Ovary (tissue), 9 donors: Measurements from ENCODE around the gene CDYL2. TPM values are rescaled to one million over a fixed set of nuclear protein-coding genes. Genes with fewer than 3 reads are reported as not detected.
A peak's percentile ranks its signal among the peaks of the same experiment; 100 is the strongest.

Experiments used
- DNase-seq, 5 donors: peaks; one replicate each; pipeline ENCODE4 v3.0.0-alpha.2; 2019 to 2020
- H3K27ac ChIP-seq, 2 donors: fragments of 200-600 bp; one replicate each; pipeline versions ENCODE4 v1.5.1 to v1.8.0; 2019 to 2022
- H3K27me3 ChIP-seq: fragments of 200-600 bp; one replicate; pipeline ENCODE4 v1.8.0; 2022
- H3K36me3 ChIP-seq: fragments of 200-600 bp; sonication (generic); one replicate; pipeline ENCODE4 v1.5.1; 2019
- H3K4me1 ChIP-seq: one replicate; pipeline ENCODE4 v1.8.1; 2013; ENCODE audit warnings: mild to moderate bottlenecking, moderate library complexity; ENCODE audit not compliant: insufficient read depth
- H3K4me3 ChIP-seq: fragments of 200-600 bp; sonication (generic); one replicate; pipeline ENCODE4 v1.5.1; 2017
- H3K9me3 ChIP-seq, 2 donors: fragments of 200-600 bp in 1 of 2; sonication (generic) in 1 of 2; one replicate each; pipeline versions ENCODE4 v1.5.1 to v1.8.1; 2013 to 2019; ENCODE audit warnings: mild to moderate bottlenecking in 1 of 2, moderate library complexity in 1 of 2
- CTCF ChIP-seq, 3 donors: fragments of 450-650 bp in 2 of 3; fragments of 200-600 bp in 1 of 3; IDR thresholded peaks; one replicate each; pipeline versions ENCODE4 v1.5.1 to v1.8.0; 2016 to 2022; ENCODE audit warnings: antibody characterized with exemption in 3 of 3, mild to moderate bottlenecking in 1 of 3
- EP300 ChIP-seq: sonication (generic); formaldehyde crosslinking; IDR thresholded peaks from one replicate; pipeline ENCODE4 v1.6.1; 2017; ENCODE audit warnings: antibody characterized with exemption
- POLR2A ChIP-seq: fragments of 450-650 bp; IDR thresholded peaks from one replicate; pipeline ENCODE4 v1.6.1; 2017; ENCODE audit warnings: antibody characterized with exemption, mild to moderate bottlenecking, moderate library complexity
- WGBS, 3 donors: extraction: QIAGEN DNeasy Blood & Tissue Kit in 1 of 3; methylation state at CpG; one replicate each; pipeline versions ENCODE4 v1.1.5 to v1.1.7; 2013 to 2017; 5-methylcytosine and 5-hydroxymethylcytosine counted together
- intact Hi-C, 4 donors: fragments of 100-400 bp; cut with DNase I; formaldehyde crosslinking; loops; one replicate each; pipeline versions ENCODE4 v1.11.0 to v1.15.1; 2022 to 2023
- polyA plus RNA-seq, 2 donors: library from polyadenylated mRNA; stranded (reverse); fragments of 200-250 nt in 1 of 2; fragments of 350-450 nt in 1 of 2; fragmentation: Illumina TruSeq in 1 of 2; extraction: RNeasy Lipid Tissue Mini Kit (QIAGEN cat#74804) in 1 of 2; gene quantifications; one replicate each; pipeline ENCODE4 v1.2.3, GENCODE V29; 2013 to 2014
- total RNA-seq, 7 donors: library from RNA; depleted of rRNA in 2 of 7; stranded (reverse); fragments of >200 nt in 2 of 7; fragmentation: NEBNext Ultra II Directional in 3 of 7; extraction: Animal tissue kit (Norgen Biotek cat#: 25700) in 3 of 7; gene quantifications; one replicate each; pipeline versions ENCODE4 v1.1.0 to v1.2.4, GENCODE V29; 2016 to 2023
- donor health status: DM: no; HTN: no; CAD: no; lungs with moderate emphysema.
- donor health status: DM: no; HTN: no; CAD: no.
- donor health status: Bipolar disorder and iron deficiency.
- donor health status: DM: yes; HTN: yes; CAD: no.
- donor health status: DM: no; HTN: no; CAD: no.
- donor health status: DM: yes; HTN: yes; CAD: no.

Gene CDYL2
- total and polyA plus RNA-seq, 9 donors = 0.48 to 4.4 (median 1.8) TPM

- intact Hi-C loops = no loop called here
- DNase-seq = peak in 2 of 5 donors; percentile 39 to 53
- 0 to 1% (median 0%) methylated on average over 13 to 80 of the region's 80 CpGs for WGBS, 3 donors
Measured at GRCh38 chr16:80804056-80804525, 307 bp downstream of the CDYL2 start.

GRCh38 chr16:80803339-80804055 lies 901 bp downstream of the CDYL2 start:
- intact Hi-C loops = no loop called here
- no peak overlapping the region for H3K27ac ChIP-seq
- H3K36me3 ChIP-seq = no peaks in the 10 kb centered on the region
- no peaks in the 10 kb centered on the region for H3K9me3 ChIP-seq
- H3K27me3 ChIP-seq = no peaks in the 10 kb centered on the region
- DNase-seq = peak in 2 of 5 donors; percentile 35 to 39
- no peaks in the 10 kb centered on the region for H3K4me1 ChIP-seq
- WGBS, 3 donors = 5 to 17% (median 13%) methylated on average over 12 to 73 of the region's 87 CpGs
- peak overlapping the region; percentile 40 for H3K4me3 ChIP-seq
- TF ChIP-seq POLR2A = no peak
- no peak for TF ChIP-seq EP300
- no peak for TF ChIP-seq CTCF (IDR thresholded peaks at IDR 0.05)

More at GRCh38 chr16:80804056-80804525, 307 bp downstream of the CDYL2 start:
- no peak overlapping the region for H3K27ac ChIP-seq
- no peak for TF ChIP-seq CTCF (IDR thresholded peaks at IDR 0.05)
- TF ChIP-seq EP300 = no peak
- TF ChIP-seq POLR2A = no peak
- H3K9me3 ChIP-seq = no peaks in the 10 kb centered on the region
- H3K4me3 ChIP-seq = peak overlapping the region; percentile 39
- H3K4me1 ChIP-seq = no peaks in the 10 kb centered on the region
- H3K36me3 ChIP-seq = no peaks in the 10 kb centered on the region
- H3K27me3 ChIP-seq = no peaks in the 10 kb centered on the region

DNA sequence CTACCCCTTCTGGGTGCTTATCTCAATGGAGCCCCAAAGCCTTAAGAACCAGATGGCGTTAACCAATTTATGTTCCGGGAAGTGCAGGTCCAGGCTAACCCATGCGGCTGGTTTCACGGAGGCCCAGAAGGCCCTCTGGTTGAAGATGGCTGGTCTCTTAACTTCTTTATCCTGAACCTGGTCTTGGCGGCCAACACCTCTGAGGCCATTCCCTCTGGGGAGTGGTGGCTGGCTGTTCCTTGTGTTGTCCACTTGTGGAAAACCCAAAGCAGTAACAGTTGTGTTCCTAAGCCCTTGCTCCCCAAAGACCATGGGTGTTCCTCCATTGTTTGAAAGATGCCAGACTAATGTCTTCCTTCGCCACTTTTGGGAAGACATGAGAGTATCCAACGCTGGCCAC lies 1.5 kb downstream of the CDYL2 start:
- no peaks in the 10 kb centered on the region for H3K4me1 ChIP-seq
- TF ChIP-seq EP300 (no peak), CTCF (IDR thresholded peaks at IDR 0.05) (no peak), POLR2A (no peak)
- no peaks in the 10 kb centered on the region for H3K9me3 ChIP-seq
- H3K27me3 ChIP-seq = no peaks in the 10 kb centered on the region
- H3K36me3 ChIP-seq = no peaks in the 10 kb centered on the region
- no peak for DNase-seq
- intact Hi-C loops = no loop called here
- H3K4me3 ChIP-seq = no peak overlapping the region
- H3K27ac ChIP-seq = no peak overlapping the region
- WGBS, 3 donors = 96 to 99% (median 98%) methylated on average over 7 of the region's 7 CpGs

DNA sequence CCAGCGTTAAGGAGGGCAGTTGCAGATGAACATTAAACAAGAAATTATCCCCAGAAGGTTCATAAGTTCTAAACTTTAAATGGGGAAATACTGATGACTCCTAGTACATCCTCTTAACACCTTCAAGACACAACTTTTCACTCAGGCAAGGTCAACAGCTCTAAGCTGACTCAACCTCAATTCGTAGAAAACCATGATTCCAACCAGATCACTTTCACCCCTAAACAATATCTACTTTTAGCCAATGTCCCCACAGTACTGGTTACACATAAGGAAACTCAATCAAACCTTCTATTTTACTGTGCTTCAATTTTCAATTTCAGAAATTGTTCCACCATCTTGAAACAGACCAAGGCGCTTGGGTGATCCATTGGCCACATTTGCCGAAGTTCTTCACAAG lies 2.3 kb downstream of the CDYL2 start:
- no peaks in the 10 kb centered on the region for H3K36me3 ChIP-seq
- intact Hi-C loops = no loop called here
- DNase-seq = no peak
- no peak overlapping the region for H3K27ac ChIP-seq
- H3K4me3 ChIP-seq = no peak overlapping the region
- no peaks in the 10 kb centered on the region for H3K4me1 ChIP-seq
- H3K27me3 ChIP-seq = no peaks in the 10 kb centered on the region
- H3K9me3 ChIP-seq = no peaks in the 10 kb centered on the region
- TF ChIP-seq POLR2A = no peak
- 86 to 94% (median 89%) methylated on average over 4 of the region's 4 CpGs for WGBS, 3 donors

DNA sequence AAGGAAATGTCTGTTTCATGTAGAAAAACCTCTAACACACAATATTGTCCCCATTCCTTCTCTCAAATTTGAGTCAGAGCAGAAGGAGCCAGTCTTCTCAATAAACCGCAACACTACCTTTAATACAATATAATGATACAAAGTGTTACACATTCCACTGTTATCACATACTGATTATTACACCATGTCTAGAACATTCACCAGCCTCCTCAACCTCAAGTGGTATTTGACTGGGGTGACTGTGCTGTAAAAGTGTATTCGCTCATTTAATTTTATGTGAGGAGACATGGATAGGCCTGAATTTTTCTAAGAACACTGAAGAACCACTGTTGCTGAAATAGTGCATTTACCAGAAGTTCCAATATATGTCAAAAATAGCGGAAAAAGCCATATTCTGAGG lies 10.3 kb downstream of the CDYL2 start:
- intact Hi-C loops = no loop called here
- Histone ChIP-seq H3K27me3 (no peaks in the 10 kb centered on the region), H3K27ac (no peak overlapping the region), H3K36me3 (no peaks in the 10 kb centered on the region), H3K4me3 (no peak overlapping the region), H3K9me3 (no peaks in the 10 kb centered on the region), H3K4me1 (no peaks in the 10 kb centered on the region)
- TF ChIP-seq EP300 = no peak
- DNase-seq = no peak
- WGBS, 3 donors = 95 to 98% (median 96%) methylated on average over 3 of the region's 3 CpGs
